ENCODE measurements around the gene ACAD9. TPM values are rescaled to one million over a fixed set of nuclear protein-coding genes. Genes with fewer than 3 reads are reported as not detected.
A peak's percentile ranks its signal among the peaks of the same experiment; 100 is the strongest.

The ACAD9 gene
- total RNA-seq, 4 donors from 2014 or later = 41.3 to 52.7 (median 43.1) TPM

DNA sequence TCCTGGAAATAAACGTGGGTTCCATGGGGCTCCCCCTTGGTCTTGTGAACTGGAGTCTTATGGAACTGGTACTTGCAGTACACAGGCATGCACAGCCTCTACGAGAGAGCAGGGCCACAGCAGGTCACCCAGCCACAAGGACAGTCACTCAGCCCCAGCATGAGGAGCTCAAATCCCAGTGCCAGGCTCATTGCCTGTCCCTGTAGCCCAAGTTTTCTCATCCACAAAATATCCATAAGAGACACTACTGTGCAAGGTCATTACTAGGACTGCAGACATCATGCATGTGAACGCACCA lies 66.4 kb downstream of the ACAD9 start:
- Histone ChIP-seq H3K36me3 (no peaks in the 10 kb centered on the region), H3K4me1 (peaks cover 0 to 16% (median 0%) of the 10 kb centered on the region in 3 donors), H3K27ac (no peak overlapping the region), H3K27me3 (no peaks in the 10 kb centered on the region), H3K4me3 (no peak overlapping the region), H3K9me3 (no peaks in the 10 kb centered on the region)
- 100% methylated on average over 1 to 2 of the region's 3 CpGs for WGBS, 2 donors
- intact Hi-C loops (cut with DNase I) = no loop called here
- TF ChIP-seq, protein P1, sequence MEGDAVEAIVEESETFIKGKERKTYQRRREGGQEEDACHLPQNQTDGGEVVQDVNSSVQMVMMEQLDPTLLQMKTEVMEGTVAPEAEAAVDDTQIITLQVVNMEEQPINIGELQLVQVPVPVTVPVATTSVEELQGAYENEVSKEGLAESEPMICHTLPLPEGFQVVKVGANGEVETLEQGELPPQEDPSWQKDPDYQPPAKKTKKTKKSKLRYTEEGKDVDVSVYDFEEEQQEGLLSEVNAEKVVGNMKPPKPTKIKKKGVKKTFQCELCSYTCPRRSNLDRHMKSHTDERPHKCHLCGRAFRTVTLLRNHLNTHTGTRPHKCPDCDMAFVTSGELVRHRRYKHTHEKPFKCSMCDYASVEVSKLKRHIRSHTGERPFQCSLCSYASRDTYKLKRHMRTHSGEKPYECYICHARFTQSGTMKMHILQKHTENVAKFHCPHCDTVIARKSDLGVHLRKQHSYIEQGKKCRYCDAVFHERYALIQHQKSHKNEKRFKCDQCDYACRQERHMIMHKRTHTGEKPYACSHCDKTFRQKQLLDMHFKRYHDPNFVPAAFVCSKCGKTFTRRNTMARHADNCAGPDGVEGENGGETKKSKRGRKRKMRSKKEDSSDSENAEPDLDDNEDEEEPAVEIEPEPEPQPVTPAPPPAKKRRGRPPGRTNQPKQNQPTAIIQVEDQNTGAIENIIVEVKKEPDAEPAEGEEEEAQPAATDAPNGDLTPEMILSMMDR (IDR thresholded peaks at IDR 0.05) = no peak
- TF ChIP-seq POLR2A (IDR thresholded peaks at IDR 0.05) = no peak
- DNase-seq = no peak

- TF ChIP-seq, protein P1 (IDR thresholded peaks at IDR 0.05) = no peak
- TF ChIP-seq POLR2A (IDR thresholded peaks at IDR 0.05) = no peak
- no peak for DNase-seq
- Histone ChIP-seq H3K27ac (peak overlapping the region in 1 of 4 donors; percentile 14), H3K4me3 (no peak overlapping the region), H3K9me3 (no peaks in the 10 kb centered on the region), H3K27me3 (no peaks in the 10 kb centered on the region), H3K36me3 (no peaks in the 10 kb centered on the region), H3K4me1 (peaks cover 0 to 16% (median 0%) of the 10 kb centered on the region in 3 donors)
- WGBS, 2 donors = 29 to 33% methylated on average over 7 of the region's 7 CpGs
- intact Hi-C loops (cut with DNase I) = no loop called here
Measured at GRCh38 chr3:128946411-128946810, 67.0 kb downstream of the ACAD9 start.

GRCh38 chr3:128949158-128949557 lies 69.7 kb downstream of the ACAD9 start:
- Histone ChIP-seq H3K36me3 (no peaks in the 10 kb centered on the region), H3K4me3 (no peak overlapping the region), H3K4me1 (peaks cover 0 to 16% (median 0%) of the 10 kb centered on the region in 3 donors), H3K27me3 (no peaks in the 10 kb centered on the region), H3K27ac (no peak overlapping the region), H3K9me3 (no peaks in the 10 kb centered on the region)
- DNase-seq = no peak
- intact Hi-C loops (cut with DNase I) = no loop called here
- 94 to 96% methylated on average over 3 of the region's 3 CpGs for WGBS, 2 donors
- TF ChIP-seq POLR2A (IDR thresholded peaks at IDR 0.05) = no peak
- TF ChIP-seq, protein P1 (IDR thresholded peaks at IDR 0.05) = no peak

GRCh38 chr3:128950223-128950938 lies 71.0 kb downstream of the ACAD9 start:
- peak overlapping the region in 2 of 4 donors; percentile 25 to 42 for H3K27ac ChIP-seq
- intact Hi-C loops (cut with DNase I) = no loop called here
- DNase-seq = no peak
- whole genome bisulfite sequencing, 2 donors = 70 to 73% methylated on average over 10 to 13 of the region's 15 CpGs
- no peaks in the 10 kb centered on the region for H3K9me3 ChIP-seq
- no peak for TF ChIP-seq POLR2A (IDR thresholded peaks at IDR 0.05)
- TF ChIP-seq, protein P1 (IDR thresholded peaks at IDR 0.05) = no peak
- peaks cover 0 to 16% (median 0%) of the 10 kb centered on the region in 3 donors for H3K4me1 ChIP-seq
- H3K27me3 ChIP-seq = no peaks in the 10 kb centered on the region
- H3K36me3 ChIP-seq = no peaks in the 10 kb centered on the region
- H3K4me3 ChIP-seq = no peak overlapping the region

DNA sequence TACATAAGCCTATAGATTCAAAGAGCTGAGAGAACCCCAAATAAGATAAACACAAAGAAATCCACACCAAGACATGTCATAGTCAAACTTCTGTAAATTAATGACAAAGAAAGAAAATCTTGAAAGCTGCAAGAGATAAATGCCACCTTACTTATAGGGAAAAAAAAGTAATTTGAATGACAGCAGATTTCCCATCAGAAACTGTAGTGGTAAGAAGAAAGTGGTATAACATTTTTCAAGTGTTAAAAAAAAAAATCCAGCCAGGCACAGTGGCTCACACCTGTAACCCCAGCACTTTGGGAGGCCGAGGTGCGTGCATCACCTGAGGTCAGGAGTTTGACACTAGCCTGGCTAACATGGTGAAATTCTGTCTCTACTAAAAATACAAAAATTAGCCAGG lies 77.0 kb downstream of the ACAD9 start:
- 94 to 96% methylated on average over 2 of the region's 2 CpGs for WGBS, 2 donors
- TF ChIP-seq, protein P1 (IDR thresholded peaks at IDR 0.05) = no peak
- no peak for TF ChIP-seq POLR2A (IDR thresholded peaks at IDR 0.05)

More for the DNA sequence above, 77.0 kb downstream of the ACAD9 start:
- no peaks in the 10 kb centered on the region for H3K36me3 ChIP-seq
- no peaks in the 10 kb centered on the region for H3K9me3 ChIP-seq
- H3K4me1 ChIP-seq = no peaks in the 10 kb centered on the region
- intact Hi-C loops (cut with DNase I) = no loop called here
- H3K4me3 ChIP-seq = no peak overlapping the region
- H3K27me3 ChIP-seq = no peaks in the 10 kb centered on the region
- H3K27ac ChIP-seq = no peak overlapping the region
- DNase-seq = no peak

Small RNA genes lying within 50 kb of the gene (small RNA-seq; reads per million reads assigned to genes)
- 0 reads per million in 4 donors for gene AC112484.4

Other genes with a start within 250 kb of the ACAD9 start
- 100 to 1,000 TPM; 126 to 228 (median 182) TPM for gene RPN1, start 228.8 kb upstream of the ACAD9 start, total RNA-seq
- gene RAB7A, start 153.4 kb upstream of the ACAD9 start, total RNA-seq = 100 to 1,000 TPM in 1 of 4 donors, 10 to 100 TPM in 3; 70.7 to 109 (median 92.3) TPM
- gene CFAP92, start 114.5 kb downstream of the ACAD9 start, total RNA-seq = 1 to 10 TPM in 1 of 4 donors, under 1 TPM in 3; 0.40 to 1.4 (median 0.98) TPM
- 1 to 10 TPM in 1 of 4 donors, under 1 TPM in 3; 0.19 to 2.9 (median 0.48) TPM for gene EFCC1, start 121.7 kb downstream of the ACAD9 start, total RNA-seq
- gene GP9, start 181.2 kb downstream of the ACAD9 start, total RNA-seq = not detected
- gene RAB43, start 242.2 kb downstream of the ACAD9 start, total RNA-seq = 10 to 100 TPM in 1 of 4 donors, 1 to 10 TPM in 3; 4.6 to 11.1 (median 7.9) TPM